Measurements from ENCODE around the gene PRSS38.
"Not testable (repeated sequence)": the region's sequence is repeated elsewhere in the genome, so short reads cannot be mapped to it uniquely, and the experiment has no call there.

The PRSS38 gene

DNA sequence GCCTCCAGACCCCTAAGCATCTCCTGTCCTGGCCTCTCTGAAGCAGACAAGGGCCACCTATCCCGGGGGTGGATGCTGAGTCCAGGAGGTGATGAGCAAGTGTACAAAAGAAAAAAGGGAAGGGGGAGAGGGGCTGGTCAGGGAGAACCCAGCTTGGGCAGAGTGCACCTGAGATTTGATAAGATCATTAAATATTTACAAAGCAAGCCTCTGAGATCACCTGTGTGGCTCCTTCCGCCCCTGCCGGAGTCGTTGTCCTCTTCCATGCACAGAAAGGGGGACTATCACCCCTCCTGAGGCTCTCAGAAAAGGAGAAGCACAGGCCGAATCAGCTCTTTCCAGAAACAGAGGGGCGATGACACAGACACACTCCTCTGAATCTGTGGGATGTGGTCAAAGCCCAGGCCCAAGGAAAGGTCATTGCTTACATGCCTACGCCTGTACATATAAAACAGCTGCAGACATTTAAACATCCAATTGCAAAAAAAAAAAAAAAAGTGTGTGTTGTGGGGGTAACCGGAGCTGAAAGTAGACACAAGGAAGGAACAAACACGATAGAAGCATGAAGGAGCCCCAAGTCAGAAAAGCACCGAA, 30.9 kb downstream of the PRSS38 start:
- DNase-seq: no peak

GRCh38 chr1:227847046-227847445, 31.6 kb downstream of the PRSS38 start:
- not testable (repeated sequence) for DNase-seq

DNA sequence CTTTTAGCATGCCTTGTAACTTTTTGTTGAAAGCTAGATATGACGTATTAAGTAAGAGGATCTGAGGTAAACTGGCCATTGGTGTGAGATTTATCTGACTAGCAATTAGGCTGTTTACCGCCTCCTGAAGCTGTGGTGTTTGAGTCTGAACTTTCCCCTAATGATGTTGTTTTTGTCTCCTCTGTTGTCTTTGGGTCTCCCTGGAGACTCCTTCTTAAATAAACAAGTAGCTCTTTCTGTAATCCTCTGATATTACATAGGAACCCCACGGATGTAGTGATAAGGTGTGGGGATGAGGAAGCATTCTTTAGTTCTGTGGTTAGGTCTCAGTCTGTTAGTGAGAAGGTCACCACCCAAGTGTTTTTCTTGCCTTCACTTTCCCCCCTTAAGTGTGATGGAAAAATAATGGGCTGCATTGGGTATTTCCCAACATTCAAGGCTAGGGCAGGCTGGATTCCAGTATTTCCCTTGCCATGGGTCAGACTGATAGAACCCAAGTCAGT, 33.0 kb downstream of the PRSS38 start:
- DNase-seq: no peak

GRCh38 chr1:227849251-227849650, 33.8 kb downstream of the PRSS38 start:
- no peak for DNase-seq

DNA sequence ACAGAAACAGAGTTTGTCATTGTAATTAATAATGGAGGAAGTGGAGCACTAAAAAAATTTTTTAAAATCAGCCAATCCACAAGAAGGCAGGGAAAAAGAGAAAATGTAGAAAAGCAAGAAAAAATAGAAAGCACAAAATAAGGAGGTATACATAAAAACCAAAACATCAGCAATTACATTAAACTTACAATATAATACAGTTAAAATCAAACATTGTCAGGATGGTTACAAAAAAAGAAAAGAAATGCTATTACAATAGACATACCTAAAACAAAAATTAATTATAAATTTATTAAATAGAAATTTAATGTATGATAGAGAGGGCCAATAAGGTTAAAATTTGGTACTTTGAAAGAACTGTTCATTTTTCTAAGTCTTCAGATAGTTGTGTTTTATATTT, 38.7 kb downstream of the PRSS38 start:
- no peak for DNase-seq

- DNase-seq: no peak
Measured at GRCh38 chr1:227855687-227856086, 40.2 kb downstream of the PRSS38 start.

GRCh38 chr1:227856147-227856858, 40.8 kb downstream of the PRSS38 start:
- no peak for DNase-seq

DNA sequence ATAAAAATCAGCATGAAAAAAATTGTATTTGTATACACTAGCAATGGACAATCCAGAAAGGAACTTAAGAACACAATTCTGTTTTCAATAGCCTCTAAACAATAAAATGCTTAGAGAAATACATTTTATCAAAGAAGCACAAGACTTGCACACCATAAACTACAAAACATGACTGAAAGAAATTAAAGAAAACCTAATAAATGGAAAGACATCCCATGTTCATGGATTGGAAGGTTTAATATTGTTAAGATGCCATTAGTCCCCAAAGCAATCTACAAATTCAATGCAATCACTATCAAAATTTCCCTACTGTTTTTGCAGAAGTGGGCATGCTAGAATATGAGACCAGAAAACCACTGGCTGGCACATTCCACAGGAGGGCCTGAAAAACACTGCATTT, 49.4 kb downstream of the PRSS38 start:
- DNase-seq: no peak

DNA sequence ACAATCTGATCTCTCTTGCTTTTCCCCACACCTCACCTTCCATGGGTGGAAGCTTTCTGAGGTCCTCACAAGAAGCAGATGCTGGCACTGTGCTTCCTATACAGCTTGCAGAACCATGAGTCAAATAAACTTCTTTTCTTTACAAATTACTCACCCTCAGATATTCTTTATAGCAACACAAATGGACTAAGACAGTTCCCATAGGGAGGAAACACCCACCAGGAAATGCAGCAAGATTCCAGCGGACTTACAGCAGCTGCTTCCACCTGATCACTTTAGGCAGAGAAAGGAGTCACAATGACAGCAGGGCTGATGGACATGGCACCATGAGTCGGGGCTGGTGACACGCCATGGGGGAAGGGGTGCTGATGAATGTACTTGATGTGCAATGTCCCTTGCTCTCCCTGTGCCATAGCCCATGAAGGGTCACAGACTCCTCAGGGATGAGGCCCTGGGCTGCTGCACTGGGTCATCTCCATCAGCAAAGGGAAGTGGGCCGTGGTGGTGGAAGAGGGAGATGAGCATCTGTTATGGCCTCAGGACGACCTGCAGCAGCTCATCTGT, 53.9 kb downstream of the PRSS38 start:
- DNase-seq: no peak

DNA sequence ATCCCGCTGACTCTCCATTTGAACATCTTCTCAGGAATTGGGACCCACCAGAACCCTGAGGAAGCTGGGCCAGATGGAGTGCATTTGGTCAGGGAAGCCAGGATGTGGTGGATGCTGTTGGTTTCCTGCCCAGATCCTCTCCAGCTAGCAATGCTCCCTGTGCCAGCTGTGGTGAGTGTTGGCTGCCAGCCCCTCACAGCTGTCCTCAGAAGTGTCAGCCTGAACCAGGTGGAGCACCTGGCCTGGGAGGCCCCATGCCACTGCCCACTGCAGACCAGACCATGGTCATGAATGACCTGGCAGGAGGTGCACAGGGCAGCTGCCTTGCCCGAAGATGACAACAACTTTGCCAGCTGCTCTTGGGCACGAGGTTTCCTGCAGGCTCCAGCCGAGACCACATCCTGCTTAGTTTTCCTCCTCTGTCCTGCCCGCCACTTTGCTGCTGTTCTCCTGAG, 54.4 kb downstream of the PRSS38 start:
- DNase-seq: no peak

GRCh38 chr1:227870366-227870765, 54.9 kb downstream of the PRSS38 start:
- no peak for DNase-seq

- DNase-seq: not testable (repeated sequence)
Measured at GRCh38 chr1:227871892-227872291, 56.4 kb downstream of the PRSS38 start.

GRCh38 chr1:227877810-227878209, 62.3 kb downstream of the PRSS38 start:
- DNase-seq: not testable (repeated sequence)

GRCh38 chr1:227880342-227880924, 65.0 kb downstream of the PRSS38 start:
- DNase-seq: no peak

DNA sequence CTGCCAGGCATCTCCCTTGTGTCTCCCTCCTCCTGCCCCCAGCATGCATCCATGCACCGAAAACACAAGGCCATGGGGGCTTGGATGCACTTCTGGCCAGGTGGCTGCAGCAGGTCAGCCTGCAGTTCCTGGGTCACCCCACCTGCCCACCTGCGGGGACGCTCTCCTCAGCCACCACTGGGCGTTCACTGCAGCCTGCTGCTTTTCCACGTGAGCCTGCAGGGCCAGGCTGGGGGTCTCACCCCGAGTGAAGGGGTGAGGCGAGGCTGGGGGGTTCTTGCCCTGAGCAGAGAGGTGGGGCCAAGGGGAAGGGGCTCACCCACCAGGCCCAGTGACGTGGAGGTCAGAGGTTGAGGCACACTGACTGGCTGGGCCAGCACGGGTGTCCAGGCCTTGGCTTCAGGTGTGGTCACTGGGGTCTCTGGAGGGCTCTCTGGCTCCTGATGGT, 67.6 kb downstream of the PRSS38 start:
- no peak for DNase-seq

DNA sequence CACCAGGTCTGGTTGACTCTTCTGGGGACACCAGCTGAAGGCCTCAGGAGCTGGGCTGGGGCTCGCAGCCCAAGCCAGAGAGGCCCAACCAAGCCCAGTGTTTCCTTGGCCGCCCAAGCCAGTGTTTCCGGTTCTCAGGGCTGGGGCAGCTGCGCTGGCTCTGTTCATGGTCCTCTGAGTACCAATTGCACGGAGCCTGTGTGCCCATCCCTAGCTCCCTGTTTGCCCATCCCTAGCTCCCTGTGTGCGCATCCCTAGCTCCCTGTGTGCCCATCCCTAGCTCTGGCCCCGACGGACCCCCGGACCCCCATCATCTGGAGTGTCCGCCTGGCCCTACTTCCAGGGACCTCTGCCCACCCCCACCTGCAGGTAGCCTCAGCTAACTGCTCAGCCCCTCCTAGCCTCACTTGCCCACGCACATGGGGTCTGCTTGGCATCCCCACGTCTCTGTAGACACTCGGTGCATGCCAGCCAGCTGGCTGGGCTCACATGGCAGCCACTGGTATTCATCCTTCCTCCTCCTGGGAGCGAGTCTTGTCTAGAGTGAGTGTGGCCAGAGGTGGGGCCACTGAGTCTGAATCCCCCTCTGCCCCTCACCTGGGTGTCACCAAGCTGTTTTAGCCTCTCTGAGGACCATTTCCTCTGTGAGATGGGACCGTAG, 68.3 kb downstream of the PRSS38 start:
- DNase-seq: no peak

- DNase-seq: no peak
Measured at GRCh38 chr1:227884370-227885134, 69.1 kb downstream of the PRSS38 start.

GRCh38 chr1:227885135-227885647, 69.7 kb downstream of the PRSS38 start:
- DNase-seq: no peak

GRCh38 chr1:227885648-227886502, 70.4 kb downstream of the PRSS38 start:
- no peak for DNase-seq

GRCh38 chr1:227886503-227886961, 71.1 kb downstream of the PRSS38 start:
- no peak for DNase-seq

All from NCI-H524 (cell line).